Activated CD8-positive, alpha-beta memory T cell treated with anti-CD3 and anti-CD28 coated beads for 24 hours (primary cell): Measurements from ENCODE around the gene ATOH8.
A peak's percentile ranks its signal among the peaks of the same experiment; 100 is the strongest.

ENCODE experiments used
- DNase-seq: peaks from one replicate; pipeline ENCODE4 v3.0.0-alpha.2; 2020

The ATOH8 gene

GRCh38 chr2:85790032-85790431 lies 36.2 kb downstream of the ATOH8 start:
- no peak for DNase-seq

GRCh38 chr2:85790499-85791188 lies 36.9 kb downstream of the ATOH8 start:
- DNase-seq: no peak

- no peak for DNase-seq
Observed at GRCh38 chr2:85791704-85792565, 38.1 kb downstream of the ATOH8 start.

GRCh38 chr2:85792783-85793441 lies 39.1 kb downstream of the ATOH8 start:
- no peak for DNase-seq

GRCh38 chr2:85793584-85793983 lies 39.8 kb downstream of the ATOH8 start:
- no peak for DNase-seq

GRCh38 chr2:85794038-85794441 lies 40.2 kb downstream of the ATOH8 start:
- DNase-seq: no peak

GRCh38 chr2:85794491-85795121 lies 40.8 kb downstream of the ATOH8 start:
- no peak for DNase-seq

GRCh38 chr2:85795331-85796045 lies 41.7 kb downstream of the ATOH8 start:
- no peak for DNase-seq

GRCh38 chr2:85796046-85796340 lies 42.2 kb downstream of the ATOH8 start:
- DNase-seq: no peak

- DNase-seq: no peak
Observed at GRCh38 chr2:85796341-85797262, 42.8 kb downstream of the ATOH8 start.

GRCh38 chr2:85797263-85797660 lies 43.5 kb downstream of the ATOH8 start:
- no peak for DNase-seq

- DNase-seq: no peak
Observed at GRCh38 chr2:85797921-85798320, 44.1 kb downstream of the ATOH8 start.

GRCh38 chr2:85799215-85799956 lies 45.6 kb downstream of the ATOH8 start:
- DNase-seq: no peak

- DNase-seq: no peak
Observed at GRCh38 chr2:85800586-85800985, 46.8 kb downstream of the ATOH8 start.

- DNase-seq: no peak
Observed at GRCh38 chr2:85801871-85802270, 48.1 kb downstream of the ATOH8 start.

GRCh38 chr2:85802354-85803103 lies 48.7 kb downstream of the ATOH8 start:
- peak; percentile 35 for DNase-seq

- DNase-seq: no peak
Observed at GRCh38 chr2:85803704-85804425, 50.1 kb downstream of the ATOH8 start.

GRCh38 chr2:85804583-85804982 lies 50.8 kb downstream of the ATOH8 start:
- peak; percentile 58 for DNase-seq

- DNase-seq: no peak
Observed at GRCh38 chr2:85806358-85807118, 52.7 kb downstream of the ATOH8 start.
